Activated CD4-positive, alpha-beta T cell treated with anti-CD3 and anti-CD28 coated beads, Interleukin-2, amount 50 U/mL, for 4 hours (primary cell): ENCODE results near the gene INPPL1.

Experiments
- DNase-seq, 2 experiments: peaks; one replicate each; pipeline ENCODE4 v3.0.0-alpha.2; 2020

INPPL1 gene

DNA sequence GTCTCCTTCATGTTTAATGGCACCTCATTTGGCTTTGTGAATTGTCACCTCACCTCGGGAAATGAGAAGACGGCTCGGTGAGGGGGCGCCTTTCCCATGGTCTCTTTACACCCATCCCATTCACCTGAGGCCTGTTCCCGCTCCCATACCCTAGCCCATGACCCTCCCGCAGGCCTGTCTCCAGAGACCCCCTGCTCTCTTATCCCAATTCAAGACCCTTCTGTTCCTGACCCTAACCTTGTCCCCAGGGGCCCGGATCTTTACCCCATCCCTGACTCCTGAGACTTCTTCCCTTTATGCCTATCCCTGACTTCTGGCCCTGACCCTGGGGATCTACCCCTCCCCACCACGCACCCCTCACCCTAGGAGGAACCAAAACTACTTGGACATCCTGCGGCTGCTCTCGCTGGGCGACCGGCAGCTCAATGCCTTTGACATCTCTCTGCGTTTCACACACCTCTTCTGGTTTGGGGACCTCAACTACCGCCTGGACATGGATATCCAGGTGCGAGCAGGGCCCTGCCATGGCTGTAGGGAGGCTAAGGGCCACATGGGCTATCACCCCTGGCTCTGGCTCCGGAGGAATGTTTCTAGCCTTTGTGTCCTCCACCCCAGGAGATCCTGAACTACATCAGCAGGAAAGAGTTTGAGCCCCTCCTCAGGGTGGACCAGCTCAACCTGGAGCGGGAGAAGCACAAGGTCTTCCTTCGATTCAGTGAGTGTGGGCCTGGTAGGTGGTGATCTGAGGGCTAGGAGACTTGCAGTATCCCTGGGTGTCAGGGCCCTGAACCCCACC is 7.9 kb downstream of the INPPL1 start:
- DNase-seq: no peak

DNA sequence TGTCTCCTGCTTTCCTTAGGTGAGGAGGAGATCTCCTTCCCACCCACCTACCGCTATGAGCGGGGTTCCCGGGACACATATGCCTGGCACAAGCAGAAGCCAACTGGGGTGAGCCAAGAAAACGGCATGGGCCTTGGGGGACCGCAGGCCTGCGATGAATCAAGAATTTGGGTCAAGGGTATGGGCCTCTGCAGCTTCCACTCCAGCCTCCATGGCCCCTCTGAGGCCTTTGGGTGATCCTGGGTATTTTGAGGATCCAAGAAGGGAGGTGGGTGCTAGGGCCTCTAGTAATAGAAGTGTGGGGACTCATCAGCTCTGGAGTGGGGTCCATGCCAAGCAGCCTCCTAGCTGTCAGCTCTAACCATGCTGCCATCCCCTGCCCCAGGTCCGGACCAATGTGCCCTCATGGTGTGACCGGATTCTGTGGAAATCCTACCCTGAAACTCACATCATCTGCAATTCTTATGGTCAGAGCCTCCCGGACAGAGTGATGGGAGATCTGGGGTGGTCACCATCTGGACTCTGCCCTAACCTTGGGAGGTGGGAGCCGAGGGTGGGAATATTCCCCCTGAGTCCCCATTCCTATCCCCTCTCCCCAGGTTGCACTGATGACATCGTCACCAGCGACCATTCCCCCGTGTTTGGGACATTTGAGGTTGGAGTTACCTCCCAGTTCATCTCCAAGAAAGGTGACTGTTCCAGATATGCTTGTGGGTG is 8.6 kb downstream of the INPPL1 start:
- no peak for DNase-seq

DNA sequence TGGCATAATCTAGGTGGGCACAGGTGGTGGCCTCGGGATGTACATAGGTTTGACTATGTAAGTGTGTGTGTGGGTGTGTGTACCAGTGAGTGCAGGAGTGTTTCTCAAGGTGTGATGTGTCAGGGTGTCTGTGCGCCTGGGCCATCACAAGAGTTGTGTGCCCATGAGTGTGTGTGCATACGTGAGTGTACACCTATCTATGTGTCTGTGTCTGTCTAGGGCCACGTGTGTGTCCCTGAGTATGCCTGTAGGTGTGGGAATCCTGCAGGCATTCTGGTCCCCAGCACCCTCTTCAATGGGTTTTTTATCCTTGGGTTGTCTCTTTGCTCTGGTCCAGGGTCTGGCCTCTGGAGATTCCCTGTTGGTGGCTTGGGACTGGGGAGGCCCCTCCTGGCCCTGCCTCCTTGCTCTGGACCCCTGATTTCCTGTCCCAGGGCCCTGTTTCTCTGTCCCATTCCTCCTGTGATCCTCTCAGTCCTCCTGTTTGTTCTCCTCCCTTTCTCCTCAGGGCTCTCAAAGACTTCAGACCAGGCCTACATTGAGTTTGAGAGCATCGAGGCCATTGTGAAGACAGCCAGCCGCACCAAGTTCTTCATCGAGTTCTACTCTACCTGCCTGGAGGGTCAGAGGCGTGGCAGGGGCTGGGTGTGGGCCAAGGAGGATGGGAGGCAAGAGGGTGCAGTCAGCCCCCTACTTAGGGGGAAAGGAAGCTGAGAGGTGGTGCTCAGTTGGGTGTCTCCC is 9.4 kb downstream of the INPPL1 start:
- DNase-seq: no peak

DNA sequence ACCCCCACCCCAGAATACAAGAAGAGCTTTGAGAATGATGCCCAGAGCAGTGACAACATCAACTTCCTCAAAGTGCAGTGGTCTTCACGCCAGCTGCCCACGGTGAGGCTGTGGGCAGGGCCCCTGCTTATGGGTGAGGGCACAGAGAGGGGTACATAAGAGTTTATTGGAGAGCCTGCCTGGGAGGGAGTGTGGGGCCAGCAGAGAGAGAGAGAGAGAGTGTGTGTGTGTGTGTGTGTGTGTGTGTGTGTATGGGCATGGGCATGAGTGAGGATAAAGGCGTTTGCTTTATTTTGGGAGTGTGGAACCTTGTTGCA is 9.9 kb downstream of the INPPL1 start:
- no peak for DNase-seq

DNA sequence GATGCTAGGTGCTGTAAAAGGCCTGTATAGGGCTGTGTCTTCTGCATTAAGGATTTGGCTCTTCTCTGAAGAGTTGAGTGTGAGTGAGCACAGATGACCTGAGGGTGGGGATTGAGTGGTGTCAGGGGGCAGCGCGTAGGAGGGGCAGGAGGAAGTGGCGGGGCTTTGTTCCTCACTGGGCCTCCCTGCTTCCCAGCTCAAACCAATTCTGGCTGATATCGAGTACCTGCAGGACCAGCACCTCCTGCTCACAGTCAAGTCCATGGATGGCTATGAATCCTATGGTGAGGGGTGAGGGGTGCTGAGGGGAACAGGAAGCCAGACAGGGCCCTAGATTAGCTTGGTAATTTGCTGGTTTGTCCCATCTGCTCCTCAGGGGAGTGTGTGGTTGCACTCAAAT is 10.4 kb downstream of the INPPL1 start:
- DNase-seq: no peak

DNA sequence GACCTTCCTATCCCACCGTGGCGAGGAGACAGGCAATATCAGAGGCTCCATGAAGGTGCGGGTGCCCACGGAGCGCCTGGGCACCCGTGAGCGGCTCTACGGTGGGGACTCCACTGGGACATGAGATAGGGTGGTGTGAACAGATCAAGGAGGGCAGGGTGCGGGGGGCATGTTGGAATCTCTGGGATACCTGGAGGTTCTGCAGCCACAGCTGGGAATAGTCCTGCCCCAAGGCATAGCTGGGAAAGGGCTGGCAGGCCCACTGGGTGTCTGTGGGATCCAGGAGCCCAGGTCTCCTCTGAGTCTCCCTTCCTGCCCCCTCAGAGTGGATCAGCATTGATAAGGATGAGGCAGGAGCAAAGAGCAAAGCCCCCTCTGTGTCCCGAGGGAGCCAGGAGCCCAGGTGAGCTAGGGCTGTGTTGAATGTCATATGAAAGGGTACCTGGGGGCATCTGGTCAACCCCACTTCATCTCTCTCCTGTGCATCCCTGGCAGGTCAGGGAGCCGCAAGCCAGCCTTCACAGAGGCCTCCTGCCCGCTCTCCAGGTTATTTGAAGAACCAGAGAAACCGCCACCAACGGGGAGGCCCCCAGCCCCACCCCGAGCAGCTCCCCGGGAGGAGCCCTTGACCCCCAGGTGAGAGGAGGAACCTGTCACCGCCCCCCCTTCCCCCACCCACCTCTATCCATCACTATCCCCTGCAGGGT is 10.9 kb downstream of the INPPL1 start:
- no peak for DNase-seq

DNA sequence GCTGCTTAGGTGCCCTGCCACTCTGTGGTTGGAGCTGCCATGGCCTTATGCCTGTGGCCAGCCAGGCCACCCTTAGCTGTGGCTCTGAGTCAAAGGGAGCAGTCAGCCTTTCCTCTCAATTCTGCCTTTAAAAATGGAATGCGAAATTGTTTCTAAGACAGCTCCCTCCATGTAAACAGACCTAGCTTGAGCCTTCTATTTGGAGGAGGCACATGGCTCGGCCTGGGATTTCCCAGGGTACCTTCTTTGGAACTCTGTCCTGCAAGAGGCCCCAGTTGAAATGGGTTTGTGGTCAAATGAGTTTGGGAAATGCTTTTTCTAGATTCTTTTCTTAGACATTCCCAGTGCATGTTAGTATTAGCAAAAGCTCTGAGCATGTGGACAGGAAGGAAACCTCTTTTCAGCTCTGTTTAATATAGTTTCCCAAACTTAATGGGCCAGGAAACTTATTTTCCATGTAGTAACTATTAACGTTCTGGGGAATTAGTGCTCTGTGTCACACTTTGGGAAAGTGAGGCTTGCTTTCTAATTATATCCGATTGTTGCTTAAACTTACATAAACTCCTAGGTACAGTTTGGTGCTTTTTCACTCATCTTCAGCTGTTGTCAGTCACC is 11.6 kb downstream of the INPPL1 start:
- DNase-seq: no peak

DNA sequence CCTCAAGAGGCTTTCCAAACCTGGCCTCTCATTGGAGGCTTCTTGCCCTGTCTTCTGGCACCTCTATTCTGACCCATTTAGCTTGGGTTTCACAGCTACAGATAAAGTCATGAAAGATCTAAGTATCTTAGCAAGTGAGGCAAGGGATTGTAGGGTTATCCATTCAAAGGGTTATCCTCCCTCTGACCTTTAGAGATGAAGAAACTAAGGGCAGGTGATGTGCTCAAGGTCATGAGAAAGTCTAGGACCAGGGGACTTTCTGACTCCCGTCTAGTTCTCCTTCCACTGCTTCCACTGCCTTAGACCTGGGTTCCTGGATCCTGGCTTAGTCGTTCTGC is 12.2 kb downstream of the INPPL1 start:
- DNase-seq: no peak

DNA sequence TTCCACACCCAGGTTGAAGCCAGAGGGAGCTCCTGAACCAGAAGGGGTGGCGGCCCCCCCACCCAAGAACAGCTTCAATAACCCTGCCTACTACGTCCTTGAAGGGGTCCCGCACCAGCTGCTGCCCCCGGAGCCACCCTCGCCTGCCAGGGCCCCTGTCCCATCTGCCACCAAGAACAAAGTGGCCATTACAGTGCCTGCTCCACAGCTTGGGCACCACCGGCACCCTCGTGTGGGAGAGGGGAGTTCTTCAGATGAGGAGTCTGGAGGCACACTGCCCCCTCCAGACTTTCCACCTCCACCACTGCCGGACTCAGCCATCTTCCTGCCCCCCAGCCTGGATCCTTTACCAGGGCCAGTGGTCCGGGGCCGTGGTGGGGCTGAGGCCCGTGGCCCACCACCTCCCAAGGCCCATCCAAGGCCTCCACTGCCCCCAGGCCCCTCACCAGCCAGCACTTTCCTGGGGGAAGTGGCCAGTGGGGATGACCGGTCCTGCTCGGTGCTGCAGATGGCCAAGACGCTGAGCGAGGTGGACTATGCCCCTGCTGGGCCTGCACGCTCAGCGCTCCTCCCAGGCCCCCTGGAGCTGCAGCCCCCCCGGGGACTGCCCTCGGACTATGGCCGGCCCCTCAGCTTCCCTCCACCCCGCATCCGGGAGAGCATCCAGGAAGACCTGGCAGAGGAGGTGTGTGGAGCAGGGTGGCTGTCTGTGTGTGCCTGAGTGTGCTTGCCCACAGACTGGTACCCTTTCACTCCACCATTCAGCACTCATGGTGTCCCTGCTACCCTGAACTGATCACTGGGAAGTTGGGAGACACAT is 12.8 kb downstream of the INPPL1 start:
- DNase-seq: no peak

DNA sequence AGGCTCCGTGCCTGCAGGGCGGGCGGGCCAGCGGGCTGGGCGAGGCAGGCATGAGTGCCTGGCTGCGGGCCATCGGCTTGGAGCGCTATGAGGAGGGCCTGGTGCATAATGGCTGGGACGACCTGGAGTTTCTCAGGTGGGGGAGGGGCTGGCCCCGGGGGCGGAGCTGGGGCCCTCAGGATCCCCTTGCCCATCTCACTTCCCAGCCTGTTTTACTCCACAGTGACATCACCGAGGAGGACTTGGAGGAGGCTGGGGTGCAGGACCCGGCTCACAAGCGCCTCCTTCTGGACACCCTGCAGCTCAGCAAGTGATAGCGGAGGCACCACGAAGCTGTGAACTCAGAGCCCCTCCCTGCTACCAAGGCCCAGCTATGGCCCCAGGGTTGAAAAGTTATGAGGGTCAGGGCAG is 13.5 kb downstream of the INPPL1 start:
- peak in 1 of 2 experiments; percentile 27 for DNase-seq

DNA sequence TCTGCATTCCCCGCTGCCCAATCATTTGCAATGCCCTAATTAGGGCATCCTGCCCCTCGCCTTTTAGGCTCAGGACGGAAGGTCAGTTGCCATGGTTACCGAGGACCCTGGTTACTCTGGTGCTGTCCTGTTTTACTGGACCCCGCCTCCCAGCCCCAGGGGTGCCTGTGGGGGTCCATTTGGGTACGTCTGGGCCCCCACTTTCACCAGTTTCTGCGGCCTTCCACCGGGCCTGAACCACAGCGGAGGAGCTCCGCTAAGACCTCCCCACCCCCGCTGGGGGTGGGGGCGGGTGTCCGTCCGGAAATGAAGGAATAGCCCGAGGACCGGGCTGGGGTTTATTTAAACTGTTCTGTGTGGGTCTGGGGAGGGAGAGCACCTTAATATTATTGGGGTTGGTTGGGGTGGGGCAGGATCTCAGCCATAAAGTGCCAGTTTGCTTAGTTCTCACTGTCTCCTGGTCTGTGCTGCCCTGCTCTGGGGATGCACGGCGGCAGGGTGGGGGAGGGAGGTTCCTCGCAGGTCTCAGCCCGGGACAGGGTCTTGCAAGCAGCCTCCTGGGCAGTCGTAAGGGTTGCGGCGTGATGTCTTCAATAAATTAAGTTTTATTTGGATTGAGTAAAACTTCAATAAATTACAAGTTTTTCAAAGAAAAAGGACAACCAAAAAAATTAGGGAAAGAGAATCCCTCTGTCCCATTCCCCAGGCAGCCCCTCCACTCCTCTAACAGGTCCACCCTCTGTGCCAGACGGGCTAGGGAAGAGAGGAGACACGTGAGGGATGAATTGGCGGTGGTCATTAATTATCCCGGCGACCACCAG is 14.1 kb downstream of the INPPL1 start:
- DNase-seq: no peak

DNA sequence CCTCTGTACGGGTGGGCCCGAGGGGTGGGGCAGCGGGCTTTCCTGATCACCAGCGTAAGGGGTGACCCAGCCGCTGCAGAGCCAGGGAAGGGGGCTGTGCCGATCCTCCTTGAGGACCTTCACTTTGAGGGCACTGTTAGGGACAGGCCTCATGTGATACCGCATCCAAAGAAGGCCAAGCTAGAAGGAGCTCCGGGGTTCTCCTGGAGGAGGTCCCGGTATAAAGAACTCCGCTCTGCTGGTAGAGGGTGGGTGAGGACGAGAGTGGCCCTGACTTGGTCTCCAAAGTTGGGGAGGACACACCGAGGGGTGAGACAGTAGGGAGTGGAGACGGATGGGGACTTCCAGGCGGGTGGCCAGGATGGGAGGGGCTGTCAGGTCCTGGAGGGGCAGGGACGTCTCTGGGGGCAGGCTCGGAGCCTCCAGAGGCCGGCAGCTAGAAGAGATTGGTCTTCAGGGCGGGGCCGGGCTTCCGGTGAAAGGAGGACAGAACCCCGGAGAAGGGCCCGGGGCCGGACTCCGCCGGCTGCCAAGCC is 14.8 kb downstream of the INPPL1 start:
- DNase-seq: no peak

DNA sequence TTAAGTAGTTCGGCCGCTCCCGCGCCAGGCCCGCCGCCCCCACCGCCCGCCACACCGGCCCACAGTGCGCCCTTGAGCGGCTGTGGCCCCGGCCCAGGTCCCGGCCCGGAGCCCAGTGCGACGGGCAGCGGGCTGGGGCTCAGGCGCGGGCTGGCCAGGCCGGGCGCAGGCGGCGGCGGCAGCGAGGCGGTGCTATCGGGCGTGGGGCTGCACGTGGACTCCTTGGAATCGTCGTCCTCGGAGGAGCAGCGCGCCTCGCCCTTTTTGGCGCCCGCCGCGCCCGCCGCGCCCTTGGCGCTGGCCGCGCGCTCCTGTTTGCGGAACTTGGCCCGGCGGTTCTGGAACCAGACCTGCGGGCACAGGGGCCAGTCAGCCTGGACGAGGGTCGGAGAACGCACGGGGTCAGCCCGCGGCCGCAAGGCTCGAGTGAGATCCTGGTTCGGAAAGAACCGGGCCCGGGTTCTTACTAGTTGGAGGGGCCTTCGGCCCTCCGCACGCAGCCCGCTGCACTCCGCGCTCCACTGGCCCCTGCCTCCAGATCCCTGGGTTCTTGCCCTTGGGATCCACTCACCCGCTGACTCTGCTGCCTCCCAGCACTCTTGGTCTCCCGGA is 15.4 kb downstream of the INPPL1 start:
- DNase-seq: no peak

DNA sequence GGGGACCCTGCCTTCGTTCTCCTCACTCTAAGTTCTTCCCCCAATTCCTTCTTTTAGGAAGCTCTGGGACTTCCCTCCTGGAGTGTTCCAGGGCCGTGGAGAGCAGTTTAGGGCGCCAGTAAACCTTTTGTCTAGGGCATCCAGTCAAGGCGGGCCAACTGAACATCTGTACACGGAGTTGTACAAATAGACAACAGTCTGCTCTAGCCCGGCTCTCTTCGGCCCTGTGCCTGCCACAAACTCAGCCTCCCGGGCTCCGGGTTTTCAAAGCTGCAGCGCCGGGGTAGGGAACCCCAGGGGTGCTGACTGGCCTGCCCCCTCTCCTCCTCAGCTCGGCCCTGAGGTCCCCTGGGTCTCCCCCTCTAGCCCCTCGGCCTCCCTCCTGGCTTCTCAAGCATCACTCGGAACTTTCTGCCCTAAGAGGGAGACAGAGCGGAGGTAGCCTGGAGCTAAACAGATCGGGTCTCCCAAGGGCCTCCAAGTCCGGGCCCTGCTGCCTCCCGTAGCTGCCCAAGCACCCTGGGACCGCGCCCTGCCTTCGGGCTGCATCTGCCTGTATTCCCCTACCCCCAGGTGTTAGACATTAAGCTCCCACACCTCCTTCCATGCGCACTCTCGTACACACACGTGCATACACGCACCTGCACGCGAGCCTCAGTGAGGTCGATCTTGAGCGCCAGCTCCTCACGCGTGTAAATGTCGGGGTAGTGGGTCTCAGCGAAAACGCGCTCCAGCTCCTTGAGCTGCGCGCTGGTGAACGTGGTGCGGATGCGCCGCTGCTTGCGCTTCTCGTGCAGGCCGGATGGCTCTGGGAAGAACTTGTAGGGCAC is 16.1 kb downstream of the INPPL1 start:
- DNase-seq: no peak

DNA sequence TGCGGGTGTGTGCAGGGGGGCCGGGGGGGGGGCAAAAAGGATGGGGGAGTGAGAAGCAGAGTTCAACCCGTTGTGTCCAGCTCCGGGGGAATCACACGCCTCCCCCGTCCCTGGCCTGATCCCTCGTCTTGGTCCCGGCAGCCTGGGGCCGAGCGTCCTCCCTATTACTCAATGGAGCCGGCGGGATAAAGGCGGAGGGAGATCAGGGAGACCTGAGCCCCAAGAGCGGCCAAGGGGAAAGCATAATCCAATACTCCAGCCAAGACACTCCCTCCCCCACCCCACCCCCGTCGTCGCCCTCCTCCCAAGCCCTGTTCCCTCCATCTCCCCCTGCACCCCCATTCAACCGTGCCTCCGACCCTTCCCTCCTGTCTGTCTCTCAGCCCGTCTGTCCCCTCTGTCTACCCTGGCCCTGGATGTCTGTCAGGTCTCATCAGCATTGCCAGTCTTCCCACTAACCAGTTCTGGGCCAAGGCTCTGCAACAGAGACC is 16.8 kb downstream of the INPPL1 start:
- DNase-seq: no peak

DNA sequence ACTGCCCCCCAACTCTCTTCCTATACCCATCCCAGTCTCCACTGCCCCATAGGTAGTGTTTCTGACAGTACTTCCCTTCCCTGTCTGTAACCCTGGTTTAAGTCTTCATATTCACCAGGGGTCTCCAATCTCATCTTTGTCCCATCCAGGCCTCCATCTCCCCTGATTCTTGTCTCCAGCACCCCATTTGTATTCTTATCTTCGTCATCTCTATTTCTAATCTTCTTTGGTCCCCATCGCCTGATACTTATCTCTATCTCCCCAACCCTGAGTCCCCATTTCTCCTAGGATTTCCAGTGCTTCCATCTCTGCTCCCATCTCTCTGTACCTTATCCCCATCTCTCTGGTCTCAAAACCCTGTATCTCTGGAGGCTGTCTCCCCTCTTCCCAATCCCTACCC is 17.6 kb downstream of the INPPL1 start:
- DNase-seq: no peak

DNA sequence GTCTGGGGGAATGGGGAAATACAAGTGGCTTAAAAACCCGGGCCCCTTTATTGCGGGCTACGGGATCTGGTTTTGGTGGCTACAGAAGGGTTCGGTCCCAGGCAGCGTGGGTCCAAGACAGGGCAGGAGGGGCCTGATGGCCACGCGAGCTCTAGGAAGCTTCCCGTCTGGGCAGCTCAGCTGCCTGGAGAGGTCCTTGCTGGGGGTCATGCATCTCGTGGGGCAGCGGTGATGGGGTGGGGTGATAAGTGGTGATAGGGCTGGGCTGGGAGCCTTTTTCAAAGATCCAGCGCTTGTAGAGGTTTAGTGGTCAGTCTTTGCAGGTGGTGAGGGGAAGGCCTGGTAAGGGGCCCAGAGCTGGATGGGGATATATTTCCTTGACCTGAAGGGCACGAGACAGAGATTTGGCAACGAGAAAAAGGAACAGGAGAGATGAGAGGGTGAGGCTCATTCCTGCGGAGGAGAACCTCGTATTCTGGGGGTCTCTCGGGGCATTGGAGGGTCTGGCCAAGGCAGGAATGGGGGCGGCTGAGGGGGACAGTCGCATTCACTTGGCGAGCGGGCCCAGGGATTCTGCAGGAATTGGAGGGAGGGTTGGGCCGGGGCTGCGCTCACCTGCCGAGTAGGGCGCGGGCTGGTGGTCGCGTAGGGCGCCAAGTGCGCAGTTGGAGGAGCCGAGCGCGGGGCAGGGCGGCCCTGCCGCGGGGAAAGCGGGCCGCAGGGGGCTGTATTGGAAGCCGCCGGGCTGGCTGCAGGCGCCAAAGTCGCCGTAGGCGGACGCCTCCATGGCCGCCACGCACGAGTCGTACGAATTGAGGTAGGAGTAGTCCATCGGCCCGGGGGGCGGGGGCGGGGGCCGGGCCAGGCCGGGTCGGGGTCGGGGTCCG is 18.8 kb downstream of the INPPL1 start:
- no peak for DNase-seq

DNA sequence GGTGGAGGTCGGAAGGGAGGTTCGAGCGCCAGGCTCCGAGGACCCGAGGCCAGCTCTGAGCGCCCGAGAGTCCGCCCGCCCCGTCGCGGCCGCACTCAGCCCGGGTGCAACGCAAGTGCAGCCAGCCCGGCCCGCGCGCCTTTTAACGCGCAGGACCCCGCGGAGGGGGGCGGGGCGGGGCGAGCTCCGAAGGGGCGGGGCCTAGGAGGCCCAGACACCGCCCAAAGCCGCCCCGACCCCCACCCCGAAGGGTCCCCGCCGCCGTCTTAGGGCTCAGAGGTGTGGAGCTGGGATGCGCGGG is 19.4 kb downstream of the INPPL1 start, which contains the start of gene PHOX2A:
TSS of gene PHOX2A (minus strand) at position 117 of the 301 bp plus-strand sequence. CDS start 172 bp downstream, outside the sequence.
- DNase-seq: no peak
